GM18873 (cell line): ENCODE data around the gene ARPC5L.

ENCODE experiments used
- ATAC-seq: cut with Tn5 transposase; IDR thresholded peaks from one replicate; pipeline ENCODE4 v1.9.1; 2021; ENCODE audit warnings: mild to moderate bottlenecking, moderate library complexity, moderate number of reproducible peaks; ENCODE audit not compliant: unreplicated experiment, low FRiP score

Gene ARPC5L

DNA sequence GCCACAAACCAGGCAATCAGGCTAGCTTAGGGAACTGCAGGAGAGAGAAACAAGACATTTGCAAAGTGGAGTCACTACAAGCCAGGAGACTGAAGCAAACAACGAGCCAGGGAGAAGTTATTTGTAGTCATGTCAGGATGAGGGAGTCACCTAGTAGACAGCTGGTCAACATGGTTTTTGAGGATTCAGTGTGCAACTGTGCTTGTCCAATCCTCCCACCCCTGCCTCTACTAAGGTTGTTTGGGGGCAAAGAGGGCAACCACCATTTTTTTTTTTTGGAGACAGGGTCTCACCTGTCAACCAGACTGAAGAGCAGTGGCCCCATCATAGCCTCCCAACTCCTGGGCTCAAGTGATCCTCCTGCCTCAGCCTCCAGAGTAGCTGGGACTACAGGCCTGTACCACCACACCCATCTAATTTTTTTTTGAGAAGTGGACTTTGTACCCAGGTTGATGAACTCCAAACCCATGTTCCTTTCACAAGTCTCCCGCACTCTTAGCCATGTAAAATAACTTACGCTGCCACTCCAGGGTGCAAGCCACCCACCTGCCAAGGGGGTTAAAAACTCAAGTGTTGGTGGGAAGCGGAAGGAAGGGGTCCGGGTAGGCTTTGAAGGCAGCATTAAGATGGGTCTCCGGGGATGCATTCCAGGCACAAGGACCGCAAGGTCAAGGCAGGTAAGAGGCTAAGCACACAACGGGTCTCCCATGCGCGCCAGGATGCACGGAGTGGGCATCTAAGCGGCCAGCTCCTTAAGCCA lies 1.2 kb upstream of the ARPC5L start:
- ATAC-seq: no peak

DNA sequence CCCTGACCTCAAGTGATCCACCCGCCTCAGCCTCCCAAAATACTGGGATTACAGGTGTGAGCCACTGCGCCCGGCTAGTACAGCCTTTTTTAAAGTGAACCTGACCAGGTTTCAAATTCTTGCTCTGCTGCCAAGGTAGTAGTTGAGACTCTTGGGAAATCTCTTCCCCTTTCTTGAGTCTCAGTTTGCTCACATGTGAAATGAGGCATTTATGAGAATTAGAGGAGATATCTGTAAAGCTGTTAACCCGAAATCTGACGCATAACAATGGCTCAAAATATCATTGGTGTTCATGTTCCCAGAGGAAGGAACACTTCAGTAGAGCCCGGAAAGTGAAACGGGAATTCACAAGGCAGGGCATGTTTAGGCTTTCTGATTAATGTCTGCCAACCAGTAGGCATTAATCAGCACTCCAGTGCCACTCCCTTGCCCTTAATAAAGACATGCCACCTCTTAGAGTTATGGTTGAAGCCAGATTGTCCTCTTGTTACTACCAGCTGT lies 1.5 kb downstream of the ARPC5L start:
- ATAC-seq: no peak

DNA sequence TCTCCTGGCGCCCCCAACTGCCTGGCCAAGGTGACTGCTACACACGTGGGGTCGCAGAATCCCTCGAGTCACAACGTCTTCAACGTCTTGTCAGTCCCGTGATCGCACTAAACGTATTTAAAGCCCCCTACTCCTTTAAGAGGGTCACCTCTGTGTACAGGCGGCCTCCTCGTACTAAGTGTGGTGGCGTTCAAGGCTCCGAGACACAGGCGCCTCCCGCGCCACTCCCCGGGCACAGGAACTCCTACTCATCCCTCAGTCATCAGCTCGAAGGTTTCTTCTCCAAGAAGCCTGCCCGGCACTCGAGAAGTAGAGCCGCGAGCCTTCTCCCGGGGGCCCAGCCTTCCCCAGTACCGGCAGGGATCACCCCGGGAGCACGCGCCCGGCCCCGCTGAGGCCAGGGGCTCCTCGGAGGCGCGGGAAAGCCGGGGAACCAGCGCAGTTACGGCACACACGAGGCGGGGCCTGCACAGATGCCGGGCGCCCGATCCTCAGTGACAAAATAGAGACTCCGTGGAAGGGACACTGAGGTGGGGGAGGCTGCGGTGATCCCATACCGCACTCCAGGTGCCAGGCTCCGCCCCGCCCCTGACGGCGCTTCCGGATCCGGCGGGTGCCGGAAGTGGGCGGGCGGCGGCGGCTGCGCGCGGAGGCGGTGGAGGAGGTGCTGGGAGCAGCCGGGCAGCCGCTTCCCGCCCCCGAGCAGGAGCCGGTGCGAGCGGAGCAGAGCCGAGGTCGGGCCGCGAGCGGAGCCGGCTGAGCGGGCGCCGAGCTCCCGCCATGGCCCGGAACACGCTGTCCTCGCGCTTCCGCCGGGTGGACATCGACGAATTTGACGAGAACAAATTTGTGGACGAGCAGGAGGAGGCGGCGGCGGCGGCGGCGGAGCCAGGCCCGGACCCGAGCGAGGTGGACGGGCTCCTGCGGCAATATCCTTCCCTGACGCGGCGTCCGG lies 6.9 kb downstream of the ARPC5L start:
- peak; percentile 37 for ATAC-seq

DNA sequence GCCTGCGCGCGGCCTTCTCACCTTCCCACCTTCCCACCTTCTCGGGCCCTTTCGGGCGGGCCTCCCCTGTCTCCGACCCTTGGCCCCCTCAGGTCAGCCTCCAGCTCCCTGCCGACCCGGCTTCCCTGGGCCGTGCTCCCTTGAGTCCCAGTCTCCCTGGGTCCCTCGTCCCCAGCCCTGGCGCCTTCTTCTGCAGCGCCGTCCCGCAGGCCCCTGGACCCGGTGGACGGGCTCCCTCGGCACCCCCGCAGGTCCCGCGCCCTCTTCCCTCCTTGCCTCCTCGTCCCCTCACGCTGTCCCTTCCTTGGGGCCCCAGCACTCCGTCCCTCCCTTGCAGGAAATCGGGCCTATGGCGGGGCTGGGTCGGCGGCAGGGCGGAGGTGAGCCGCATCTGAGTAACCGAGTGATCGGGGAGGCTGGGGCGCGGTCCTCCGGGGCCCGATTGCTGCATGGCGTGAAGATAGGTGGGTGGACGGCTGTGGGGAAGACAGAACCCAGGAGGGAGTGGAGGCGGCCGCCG lies 7.6 kb downstream of the ARPC5L start:
- ATAC-seq: no peak

DNA sequence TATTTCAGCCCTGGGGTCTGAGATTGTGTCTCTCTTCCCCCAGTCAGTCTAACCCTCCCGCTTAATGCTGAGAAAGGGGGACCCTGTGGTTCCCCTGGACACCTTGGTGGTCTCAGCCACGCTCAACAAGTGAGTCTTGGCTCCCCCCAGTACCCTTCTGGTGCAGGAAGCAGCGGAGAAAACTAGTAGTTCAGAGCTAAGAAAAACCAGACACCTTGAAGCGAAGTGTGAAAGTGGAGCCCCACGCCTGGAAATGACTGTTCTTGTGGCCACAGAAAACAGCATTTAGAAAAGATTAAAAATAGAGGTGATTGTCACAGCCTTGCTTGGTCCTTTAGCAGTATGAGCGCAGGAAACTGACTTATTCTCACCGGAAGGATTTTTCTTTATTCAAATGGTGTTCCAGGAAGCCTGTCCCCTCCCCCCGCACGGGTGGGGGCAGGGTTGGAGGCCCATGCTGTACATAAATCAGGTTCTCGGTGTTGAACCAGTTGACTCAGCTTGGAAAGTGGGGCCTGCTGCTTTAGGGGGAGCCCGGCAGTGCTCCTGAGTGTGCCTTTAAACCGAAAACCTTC lies 8.1 kb downstream of the ARPC5L start:
- peak; percentile 47 for ATAC-seq

DNA sequence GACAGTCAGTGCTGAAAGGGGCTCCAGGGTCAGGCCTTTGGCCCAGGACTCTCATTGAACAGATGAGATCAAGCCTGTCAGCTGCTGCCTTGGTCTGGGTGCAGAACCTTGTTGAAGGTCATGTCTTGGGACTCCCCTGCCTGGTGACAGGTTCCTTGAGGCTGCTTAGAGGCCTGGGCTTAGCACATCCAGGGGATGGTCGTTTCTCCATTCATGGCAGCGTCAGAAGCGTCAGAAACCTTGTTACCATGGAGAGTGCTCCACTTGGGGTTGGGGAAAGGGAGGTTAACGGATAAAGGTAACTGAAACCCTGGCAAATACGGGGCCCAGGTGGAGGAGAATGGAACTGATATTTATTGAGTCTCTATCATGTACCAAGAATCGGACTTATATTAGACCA lies 8.8 kb downstream of the ARPC5L start:
- ATAC-seq: no peak

DNA sequence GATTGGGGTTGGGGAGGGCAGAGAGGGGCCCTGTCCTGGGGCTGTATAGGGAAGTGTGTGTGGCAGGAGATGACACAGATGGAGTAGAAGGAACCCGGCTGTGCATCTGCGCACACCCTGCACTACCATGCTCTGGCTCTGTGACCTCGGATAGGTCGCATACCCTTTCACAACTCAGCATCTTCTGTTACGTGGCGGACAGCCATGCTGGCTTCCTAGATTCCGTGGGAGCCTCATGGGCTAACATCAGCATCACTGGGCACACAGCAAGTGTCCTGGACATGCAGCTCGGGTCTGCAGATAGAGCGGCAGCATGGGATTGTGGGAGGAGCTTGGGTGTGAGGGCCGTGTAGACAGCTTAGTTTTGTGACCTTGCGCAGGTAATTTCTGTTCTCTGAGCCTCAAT lies 9.2 kb downstream of the ARPC5L start:
- no peak for ATAC-seq

DNA sequence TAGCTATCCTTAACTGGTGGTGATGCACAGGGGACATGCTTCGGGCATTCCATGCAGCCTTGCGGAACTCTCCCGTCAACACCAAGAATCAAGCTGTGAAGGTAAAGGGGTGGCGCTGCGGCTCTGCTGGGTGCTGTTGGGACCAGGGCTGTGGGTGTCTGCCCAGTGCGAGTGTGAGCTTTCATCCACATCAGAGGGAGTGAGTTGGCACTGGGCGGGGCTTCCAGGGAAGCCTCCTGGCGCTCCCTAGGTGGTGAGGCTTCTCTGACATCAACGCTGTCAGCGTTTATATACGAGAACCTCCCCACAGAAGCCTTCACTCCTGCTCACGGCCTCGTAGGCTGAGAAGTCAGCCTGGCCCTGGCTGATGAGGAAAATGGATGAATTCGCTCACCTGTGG lies 11.7 kb downstream of the ARPC5L start:
- ATAC-seq: no peak

DNA sequence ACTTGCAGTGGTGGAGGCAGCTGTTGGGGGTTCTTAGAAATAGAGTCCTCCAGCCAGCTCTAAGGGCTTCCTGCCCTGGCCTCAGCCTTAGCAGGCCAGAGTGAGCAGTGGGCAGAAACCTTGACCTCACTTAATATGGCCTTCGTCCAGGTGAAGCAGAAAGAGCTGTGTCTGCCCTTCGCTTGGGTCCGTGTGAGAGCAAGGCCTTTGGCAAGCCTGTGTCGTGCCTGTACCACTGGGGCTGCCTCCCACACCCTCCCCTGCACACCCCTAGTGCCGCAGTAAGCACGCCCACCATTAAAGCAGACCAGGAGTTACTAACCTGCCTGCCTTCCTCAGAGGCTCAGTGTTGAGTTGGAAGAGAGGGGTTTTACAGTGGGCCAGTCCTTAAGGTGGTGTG lies 13.6 kb downstream of the ARPC5L start:
- no peak for ATAC-seq

DNA sequence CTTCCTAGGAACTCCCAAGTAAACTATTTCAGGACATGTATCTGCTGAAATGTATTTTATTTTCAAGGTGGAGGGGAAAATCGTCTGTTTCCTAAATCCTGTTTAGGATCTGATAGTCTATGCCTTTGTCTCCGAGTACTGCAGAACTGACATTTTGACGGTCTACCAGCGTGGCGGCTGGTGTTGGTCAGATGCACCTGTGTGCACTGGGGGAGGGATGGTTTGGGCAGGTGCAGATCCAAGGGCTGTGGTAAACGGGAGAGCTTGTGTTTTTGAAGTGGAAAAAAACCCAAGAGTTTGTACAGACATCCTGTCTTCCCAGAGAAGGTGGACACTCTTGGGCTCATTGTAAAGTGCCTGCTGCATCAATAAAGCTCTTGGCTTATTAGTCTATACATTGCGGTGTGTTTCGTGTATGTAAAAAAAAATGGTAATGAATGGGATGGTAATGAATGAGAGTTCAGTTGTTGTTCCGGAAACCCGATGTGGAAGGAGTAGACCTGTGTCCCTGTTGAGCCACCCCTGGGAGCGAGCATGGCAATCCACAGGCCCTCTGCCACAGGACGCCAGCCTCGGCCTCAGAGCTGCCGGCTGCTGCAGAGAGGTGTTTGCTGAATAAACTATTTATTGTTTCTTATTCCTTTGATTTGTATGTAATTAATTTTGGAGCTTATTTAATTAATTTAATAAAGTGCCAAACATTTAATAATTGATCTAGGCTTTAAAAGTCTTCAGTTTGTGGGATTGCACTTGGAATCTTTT lies 15.3 kb downstream of the ARPC5L start:
- ATAC-seq: no peak

DNA sequence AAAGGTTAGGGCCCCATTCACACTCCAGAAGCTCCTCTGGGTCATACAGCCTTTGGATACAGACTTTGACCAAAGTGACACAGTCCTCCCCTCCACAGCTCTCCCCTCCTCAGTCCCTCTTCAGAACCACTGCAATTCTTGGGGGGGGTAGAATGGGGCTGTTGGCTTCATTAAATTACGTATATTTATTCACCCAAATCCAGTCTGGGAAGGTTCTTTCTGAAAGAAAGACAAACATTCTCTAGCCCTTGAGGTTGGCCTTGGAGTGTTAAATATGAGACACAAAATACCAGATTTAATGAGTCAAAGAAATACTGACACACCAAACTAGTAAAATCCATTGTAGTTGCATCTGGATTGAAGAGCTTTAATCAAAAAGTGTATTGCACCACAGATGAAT lies 16.1 kb downstream of the ARPC5L start:
- no peak for ATAC-seq

DNA sequence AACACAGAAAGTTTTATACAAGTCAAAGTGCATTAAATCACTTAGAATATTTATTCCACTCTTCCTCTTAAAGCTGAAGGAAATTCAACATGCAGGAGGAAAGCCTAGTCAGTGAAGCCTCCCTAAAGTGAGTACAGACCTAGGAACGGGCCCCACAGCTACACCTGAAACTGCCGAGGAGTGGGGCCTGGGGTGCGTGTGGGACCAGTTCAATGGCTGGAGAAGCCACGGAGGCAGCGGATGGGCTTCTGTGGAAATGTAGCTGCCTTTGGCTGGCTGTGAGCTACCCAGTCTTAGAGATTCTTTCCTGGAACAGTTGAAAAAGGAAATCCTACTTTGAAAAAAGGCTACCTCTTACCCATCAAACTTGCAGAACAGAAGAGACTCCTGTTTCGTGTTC lies 16.6 kb downstream of the ARPC5L start:
- no peak for ATAC-seq

DNA sequence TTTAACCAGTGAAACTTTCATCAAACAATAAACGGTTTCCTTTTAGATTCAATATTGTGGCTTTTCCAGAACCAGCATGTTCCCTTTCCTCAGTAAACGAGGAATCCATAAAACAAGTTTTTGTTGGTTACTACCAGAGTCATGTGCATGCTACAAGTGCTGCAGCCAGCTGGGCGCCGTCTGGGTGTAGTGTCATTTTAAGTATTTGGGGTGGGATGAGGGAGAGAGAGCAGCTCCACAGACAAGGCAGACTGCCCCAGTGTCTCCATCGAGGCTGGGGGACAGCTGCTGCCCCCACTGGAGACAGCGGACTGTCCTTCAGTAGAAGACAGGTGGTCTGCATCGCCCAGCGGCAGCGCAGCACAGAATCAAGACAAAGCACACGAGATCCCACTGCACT lies 17.3 kb downstream of the ARPC5L start:
- ATAC-seq: no peak

DNA sequence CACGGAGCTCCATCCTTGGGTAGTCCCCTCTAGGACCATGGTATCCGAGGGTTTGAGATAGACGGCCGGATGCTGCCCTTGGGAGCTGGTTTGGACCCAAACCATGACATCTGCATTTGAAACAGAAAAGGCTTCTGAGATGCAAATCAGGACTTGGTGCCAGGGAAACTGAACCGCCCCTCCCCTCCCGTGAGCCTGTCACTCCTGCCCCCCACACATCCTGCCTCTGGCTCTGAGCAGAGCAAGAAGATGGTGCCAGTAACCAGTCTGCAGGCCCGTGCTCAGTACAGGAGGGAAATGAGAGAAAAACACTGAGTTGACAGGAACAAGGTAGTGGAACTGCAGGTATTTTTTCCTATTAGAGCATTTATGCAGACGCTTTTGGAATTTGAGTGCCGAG lies 18.6 kb downstream of the ARPC5L start:
- ATAC-seq: no peak

DNA sequence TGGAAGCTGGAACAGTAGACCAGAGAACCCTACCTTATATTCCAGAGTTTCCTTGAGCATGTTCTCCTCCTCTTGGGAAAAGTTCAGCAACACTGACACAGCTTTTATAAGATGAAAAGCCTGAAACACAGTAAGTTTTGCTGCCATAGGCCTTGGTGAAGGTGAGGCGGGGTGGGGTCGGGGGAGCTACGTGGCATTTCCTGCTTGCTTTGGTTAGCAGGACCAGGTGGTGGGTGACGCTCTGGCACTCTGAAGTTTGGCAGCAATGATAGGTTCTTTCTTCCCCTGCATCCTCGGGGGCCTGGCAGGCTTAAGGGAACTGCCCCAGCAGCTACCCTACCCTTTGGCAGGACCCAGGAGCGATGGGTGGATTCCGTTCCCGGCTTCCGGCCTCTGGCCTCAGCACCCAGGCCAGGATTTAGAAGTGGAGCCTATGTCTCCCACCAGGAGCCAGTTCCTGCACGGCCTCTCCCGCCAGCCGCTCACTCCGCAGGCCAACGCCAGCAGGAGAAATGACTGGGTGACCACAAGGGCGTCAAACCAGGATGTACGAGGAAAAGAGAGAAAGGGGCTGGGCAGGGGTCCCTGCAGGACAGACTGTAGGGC lies 19.3 kb downstream of the ARPC5L start:
- ATAC-seq: no peak

DNA sequence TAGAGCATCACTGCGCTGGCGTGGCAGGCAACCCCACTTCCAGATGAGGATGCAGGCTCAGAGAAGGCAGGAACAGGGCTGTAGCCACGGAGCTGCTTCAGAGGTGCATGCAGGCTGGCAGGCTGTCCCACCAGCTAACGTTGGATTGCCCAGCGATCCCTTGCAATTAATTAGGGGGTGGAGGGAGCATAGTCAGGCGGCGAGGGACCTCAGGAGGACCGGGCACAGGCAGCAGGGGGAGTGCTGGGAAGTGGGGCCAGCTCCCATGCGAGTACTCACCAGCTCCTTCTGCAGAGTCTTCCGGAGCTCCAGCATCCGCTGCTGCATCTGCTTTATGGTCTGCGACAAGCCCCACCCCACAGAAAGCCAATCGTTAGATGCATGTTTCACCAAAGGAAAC lies 20.3 kb downstream of the ARPC5L start:
- no peak for ATAC-seq

DNA sequence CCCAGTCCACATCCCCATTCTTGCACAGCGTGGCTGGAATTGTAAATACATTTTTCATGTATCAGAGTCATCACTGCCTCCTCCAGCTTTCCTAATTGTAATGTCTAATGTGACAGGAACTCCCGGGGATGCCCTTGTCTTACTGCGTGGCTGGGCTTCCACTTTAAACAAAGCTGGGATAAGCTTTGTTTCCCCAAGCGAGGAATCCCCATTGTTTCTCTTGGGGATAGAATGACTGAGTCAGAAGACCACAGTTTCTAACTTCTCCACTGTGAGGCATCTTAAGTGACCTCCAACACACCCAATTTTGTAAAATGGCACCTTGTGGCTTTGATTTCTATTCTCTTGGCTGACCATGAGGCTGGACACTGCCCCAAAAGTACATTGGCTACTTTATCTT lies 22.4 kb downstream of the ARPC5L start:
- no peak for ATAC-seq

DNA sequence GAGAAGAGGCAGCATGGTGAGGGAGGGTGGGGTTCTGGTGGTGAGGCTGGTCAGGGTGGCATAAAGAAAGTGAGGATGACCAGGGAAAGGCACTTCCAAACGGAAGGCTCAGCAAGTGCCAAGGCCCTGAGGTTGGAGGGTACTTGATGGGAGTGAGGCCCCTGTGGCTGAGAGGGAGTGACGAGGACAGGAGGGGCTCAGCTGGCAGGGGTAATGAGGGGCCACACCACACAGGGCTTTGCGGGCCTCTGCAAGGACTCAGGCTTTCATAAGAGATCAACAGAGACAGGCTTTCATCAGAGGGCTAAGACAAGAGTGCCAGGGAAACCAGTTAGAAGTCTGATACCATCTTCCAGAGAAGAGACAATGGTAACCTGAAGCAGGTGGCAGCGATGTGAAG lies 23.6 kb downstream of the ARPC5L start:
- no peak for ATAC-seq

DNA sequence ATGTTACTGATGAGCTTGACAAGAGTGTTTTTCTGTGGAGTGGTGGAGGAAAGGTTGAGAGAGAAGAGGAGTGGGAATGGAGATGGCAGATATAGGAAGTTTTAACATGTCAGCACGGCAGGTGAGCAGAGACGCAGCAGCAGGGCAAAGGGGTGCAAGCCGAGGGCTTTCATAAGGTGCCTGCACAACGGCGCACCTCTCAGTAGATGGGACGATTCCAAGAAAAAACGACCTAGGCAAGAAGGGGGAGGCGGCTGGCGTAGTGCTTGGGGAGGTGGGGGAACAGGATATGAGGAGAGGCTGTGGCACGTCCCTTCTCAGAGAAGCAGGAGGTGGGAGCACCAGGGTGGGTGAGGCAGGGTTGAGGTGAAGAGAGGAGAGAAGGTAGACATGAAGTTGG lies 24.5 kb downstream of the ARPC5L start:
- no peak for ATAC-seq
